Heart left ventricle (tissue), 13 donors: ENCODE results near the gene WDR13.

Source experiments
- CTCF ChIP-seq, 12 donors: fragments of 200-600 bp; sonication (generic) in 4 of 12; IDR thresholded peaks; one replicate each; pipeline versions ENCODE4 v1.5.0 to v1.8.0; 2018 to 2022; ENCODE audit warnings: antibody characterized with exemption in 12 of 12, mild to moderate bottlenecking in 5 of 12
- POLR2A ChIP-seq, 2 donors: fragments of 450-650 bp; IDR thresholded peaks; one replicate each; pipeline ENCODE4 v1.6.1; 2017; ENCODE audit warnings: antibody characterized with exemption in 2 of 2, mild to moderate bottlenecking in 2 of 2, moderate library complexity in 2 of 2
- donor health status: ischemic (EF 13 %, LVEDD 7.1; RV severe dilation, severe dysfunction).
- donor health status: DM: no; HTN: yes; CAD: no.
- donor health status: DM: no; HTN: no; CAD: no.
- donor health status: ischemic (EF 25% LVEDD 6.9; RV normal size, moderate dysfunction).
- donor health status: ischemic (EF 25% LVEDD 5.7; RV mildly dilated, moderate dysfunction).
- donor health status: ischemic (EF 35%, LVEDD 5.7; RV mildly dilated, moderate dysfunction).
- donor health status: nonischemic (EF 11% LVEDD 7.7; RV severe dilation, severe dysfunction).
- donor health status: DM: yes; HTN: yes; CAD: no.
- donor health status: PGD.
- donor health status: ischemic (EF 29% LVEDD 5.4; RV normal size, mild dysfunction).
- donor health status: nonischemic (EF 23%, LVEDD 6.1; RV moderate dilation, normal function).

GRCh38 chrX:48575642-48576041 is 21.6 kb upstream of the WDR13 start:
- no peak for TF ChIP-seq CTCF (IDR thresholded peaks at IDR 0.05)
- TF ChIP-seq POLR2A (IDR thresholded peaks at IDR 0.05), result no peak
